GM18951 (cell line): ENCODE data around the gene ADAMTSL5.

Experiments
- POLR2A ChIP-seq: IDR thresholded peaks from 4 replicates; pipeline ENCODE4 v1.6.1; 2011; ENCODE audit warnings: mild to moderate bottlenecking; ENCODE audit not compliant: insufficient read length, insufficient read depth; ENCODE audit errors: extremely low read depth
- in situ Hi-C: fragments of 300-500 bp; cut with MboI; formaldehyde crosslinking; loops from one replicate; pipeline ENCODE4 v1.12.0; 2022; ENCODE audit warnings: low sequenced_read_pairs, mixed read lengths, inconsistent platforms; ENCODE audit not compliant: unreplicated experiment

Gene ADAMTSL5

GRCh38 chr19:1514986-1515721 lies 2.3 kb upstream of the ADAMTSL5 start:
- TF ChIP-seq POLR2A: no peak
- in situ Hi-C loops: no loop called here

DNA sequence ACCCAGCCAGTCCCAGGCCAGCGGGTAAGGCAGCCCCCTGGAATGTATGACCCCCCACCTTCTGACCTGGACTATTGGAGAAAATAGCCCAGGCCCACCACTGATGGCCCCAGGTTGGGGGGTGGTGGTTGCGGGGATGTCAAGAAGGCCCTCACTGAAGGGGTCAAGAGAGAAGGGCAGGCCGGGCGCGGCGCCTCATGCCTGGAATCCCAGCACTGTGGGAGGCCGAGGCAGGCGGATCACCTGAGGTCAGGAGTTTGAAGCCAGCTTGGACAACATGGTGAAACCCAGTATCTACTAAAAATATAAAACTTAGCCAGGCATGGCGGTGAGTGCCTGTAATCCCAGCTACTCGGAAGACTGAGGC lies 1.5 kb upstream of the ADAMTSL5 start:
- in situ Hi-C loops: no loop called here

GRCh38 chr19:1513499-1514294 lies 878 bp upstream of the ADAMTSL5 start:
- in situ Hi-C loops: no loop called here
- TF ChIP-seq POLR2A: no peak

More for the DNA sequence above, 1.5 kb upstream of the ADAMTSL5 start:
- TF ChIP-seq POLR2A: no peak

GRCh38 chr19:1511318-1512317 lies 1.2 kb downstream of the ADAMTSL5 start:
- in situ Hi-C loops: no loop called here
- TF ChIP-seq POLR2A: no peak

DNA sequence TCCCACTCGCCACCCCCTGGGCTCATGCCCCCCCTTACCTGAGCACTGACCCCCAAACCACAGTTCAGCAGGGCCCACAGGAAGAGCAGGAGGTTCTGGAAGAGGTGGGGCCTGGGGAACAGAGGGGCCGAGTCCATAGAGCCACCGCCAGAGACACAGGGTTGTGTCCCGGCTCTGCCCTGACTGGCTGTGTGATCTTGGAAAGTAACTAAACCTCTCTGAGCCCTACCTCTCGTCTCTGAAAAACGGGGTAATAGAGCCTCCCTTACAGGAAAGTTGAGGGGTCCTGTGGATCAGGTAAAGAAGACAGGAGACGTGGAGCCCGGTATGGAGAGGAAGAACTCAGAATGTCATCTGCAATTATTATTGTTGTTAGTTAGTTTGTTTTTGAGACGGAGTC lies 2.0 kb downstream of the ADAMTSL5 start:
- no peak for TF ChIP-seq POLR2A
- in situ Hi-C loops: no loop called here

GRCh38 chr19:1510442-1510806 lies 2.4 kb downstream of the ADAMTSL5 start:
- in situ Hi-C loops: no loop called here
- TF ChIP-seq POLR2A: no peak

GRCh38 chr19:1509602-1510441 lies 3.0 kb downstream of the ADAMTSL5 start:
- TF ChIP-seq POLR2A: no peak
- in situ Hi-C loops: no loop called here

- TF ChIP-seq POLR2A: no peak
- in situ Hi-C loops: no loop called here
Observed at GRCh38 chr19:1508507-1508856, 4.3 kb downstream of the ADAMTSL5 start.

- in situ Hi-C loops: no loop called here
- TF ChIP-seq POLR2A: no peak
Observed at GRCh38 chr19:1507763-1508506, 4.9 kb downstream of the ADAMTSL5 start.

GRCh38 chr19:1507192-1507660 lies 5.6 kb downstream of the ADAMTSL5 start:
- TF ChIP-seq POLR2A: no peak
- in situ Hi-C loops: no loop called here

- no peak for TF ChIP-seq POLR2A
- in situ Hi-C loops: no loop called here
Observed at GRCh38 chr19:1505991-1506881, 6.6 kb downstream of the ADAMTSL5 start.
